SK-N-SH treated with all-trans-retinoic acid at 6 μM for 48 hours (cell line): ENCODE results near the gene C1R.

Experiments
- ATAC-seq: fragments of 200-7000 bp; cut with Tn5 transposase; 3 replicates; pipeline ENCODE4 v1.9.1; 2020; ENCODE audit warnings: mild to moderate bottlenecking, moderate library complexity
- ARNTL ChIP-seq: fragments of 450-650 bp; formaldehyde crosslinking; IDR thresholded peaks from 2 replicates; pipeline ENCODE4 v1.5.0; 2020; ENCODE audit warnings: low read depth, mild to moderate bottlenecking, moderate library complexity, borderline replicate concordance
- CSRNP3 ChIP-seq: fragments of 250-450 bp; sonication (Bioruptor Pico); IDR thresholded peaks from 2 replicates; pipeline ENCODE4 v1.5.1; 2021; ENCODE audit warnings: mild to moderate bottlenecking, moderate library complexity
- ESRRG ChIP-seq: fragments of 250-450 bp; sonication (Bioruptor Pico); IDR thresholded peaks from 2 replicates; pipeline ENCODE4 v1.6.1; 2021; ENCODE audit warnings: mild to moderate bottlenecking
- GLIS3 ChIP-seq: fragments of 250-450 bp; sonication (Bioruptor Pico); IDR thresholded peaks from 2 replicates; pipeline ENCODE4 v1.5.0; 2020; ENCODE audit warnings: mild to moderate bottlenecking, moderate library complexity
- ISL1 ChIP-seq: fragments of 250-450 bp; sonication (Bioruptor Pico); IDR thresholded peaks from 2 replicates; pipeline ENCODE4 v2.1.2; 2022; ENCODE audit warnings: mild to moderate bottlenecking, moderate library complexity
- OSR1 ChIP-seq: fragments of 250-450 bp; sonication (Bioruptor Pico); IDR thresholded peaks from 2 replicates; pipeline ENCODE4 v1.8.0; 2022; ENCODE audit warnings: moderate library complexity, mild to moderate bottlenecking, inconsistent platforms
- POU6F1 ChIP-seq: fragments of 250-450 bp; sonication (Bioruptor Pico); IDR thresholded peaks from 2 replicates; pipeline ENCODE4 v1.8.0; 2021; ENCODE audit warnings: low read depth, mild to moderate bottlenecking, moderate library complexity, borderline replicate concordance
- PPARA ChIP-seq: fragments of 250-450 bp; sonication (Bioruptor Pico); IDR thresholded peaks from 2 replicates; pipeline ENCODE4 v1.5.0; 2020; ENCODE audit warnings: mild to moderate bottlenecking, borderline replicate concordance
- RARB ChIP-seq: fragments of 250-450 bp; sonication (Bioruptor Pico); IDR thresholded peaks from 2 replicates; pipeline ENCODE4 v1.8.0; 2021; ENCODE audit warnings: mild to moderate bottlenecking, moderate library complexity
- SNAI2 ChIP-seq: fragments of 250-450 bp; sonication (Bioruptor Pico); IDR thresholded peaks from 2 replicates; pipeline ENCODE4 v1.5.0; 2020; ENCODE audit warnings: mild to moderate bottlenecking, moderate library complexity
- TCF4 ChIP-seq: fragments of 250-450 bp; sonication (Bioruptor Pico); IDR thresholded peaks from 2 replicates; pipeline ENCODE4 v1.8.0; 2021; ENCODE audit warnings: mild to moderate bottlenecking, moderate library complexity, borderline replicate concordance
- TOX ChIP-seq: fragments of 250-450 bp; sonication (Bioruptor Pico); IDR thresholded peaks from 2 replicates; pipeline ENCODE4 v1.8.0; 2021; ENCODE audit warnings: mild to moderate bottlenecking, moderate library complexity, borderline replicate concordance
- TSHZ2 ChIP-seq: fragments of 250-450 bp; sonication (Bioruptor Pico); IDR thresholded peaks from 2 replicates; pipeline ENCODE4 v1.5.0; 2020; ENCODE audit warnings: mild to moderate bottlenecking, moderate library complexity
- ZC3H10 ChIP-seq: fragments of 250-450 bp; sonication (Bioruptor Pico); IDR thresholded peaks from 2 replicates; pipeline ENCODE4 v1.5.1; 2021; ENCODE audit warnings: mild to moderate bottlenecking, moderate library complexity
- ZFP3 ChIP-seq: fragments of 250-450 bp; sonication (Bioruptor Pico); IDR thresholded peaks from 2 replicates; pipeline ENCODE4 v1.5.0; 2020; ENCODE audit warnings: mild to moderate bottlenecking, moderate library complexity
- ZFP30 ChIP-seq: fragments of 450-650 bp; formaldehyde crosslinking; IDR thresholded peaks from 2 replicates; pipeline ENCODE4 v1.5.0; 2022; ENCODE audit warnings: mild to moderate bottlenecking, moderate library complexity
- ZNF565 ChIP-seq: fragments of 450-650 bp; formaldehyde crosslinking; conservative IDR thresholded peaks from 2 replicates; pipeline ENCODE4 v1.5.0; 2020; ENCODE audit warnings: low read depth, mild to moderate bottlenecking, moderate library complexity
- ZNF70 ChIP-seq: fragments of 450-650 bp; formaldehyde crosslinking; IDR thresholded peaks from 2 replicates; pipeline ENCODE4 v1.5.0; 2020; ENCODE audit warnings: mild to moderate bottlenecking, moderate library complexity
- ZNF8 ChIP-seq: fragments of 450-650 bp; formaldehyde crosslinking; IDR thresholded peaks from 2 replicates; pipeline ENCODE4 v1.5.0; 2020; ENCODE audit warnings: mild to moderate bottlenecking, moderate library complexity
- TF ChIP-seq, protein P1 (sequence below): fragments of 250-450 bp; sonication (Bioruptor Pico); IDR thresholded peaks from 2 replicates; pipeline ENCODE4 v1.5.1; 2020; ENCODE audit warnings: low read depth, mild to moderate bottlenecking, moderate library complexity

C1R gene

GRCh38 chr12:7090222-7090998, 1.8 kb downstream of the C1R start:
- no peak for ATAC-seq
- TF ChIP-seq ZNF8 (CRISPR knock-in tag) (no peak), GLIS3 (CRISPR knock-in tag) (no peak), POU6F1 (CRISPR knock-in tag) (no peak)

DNA sequence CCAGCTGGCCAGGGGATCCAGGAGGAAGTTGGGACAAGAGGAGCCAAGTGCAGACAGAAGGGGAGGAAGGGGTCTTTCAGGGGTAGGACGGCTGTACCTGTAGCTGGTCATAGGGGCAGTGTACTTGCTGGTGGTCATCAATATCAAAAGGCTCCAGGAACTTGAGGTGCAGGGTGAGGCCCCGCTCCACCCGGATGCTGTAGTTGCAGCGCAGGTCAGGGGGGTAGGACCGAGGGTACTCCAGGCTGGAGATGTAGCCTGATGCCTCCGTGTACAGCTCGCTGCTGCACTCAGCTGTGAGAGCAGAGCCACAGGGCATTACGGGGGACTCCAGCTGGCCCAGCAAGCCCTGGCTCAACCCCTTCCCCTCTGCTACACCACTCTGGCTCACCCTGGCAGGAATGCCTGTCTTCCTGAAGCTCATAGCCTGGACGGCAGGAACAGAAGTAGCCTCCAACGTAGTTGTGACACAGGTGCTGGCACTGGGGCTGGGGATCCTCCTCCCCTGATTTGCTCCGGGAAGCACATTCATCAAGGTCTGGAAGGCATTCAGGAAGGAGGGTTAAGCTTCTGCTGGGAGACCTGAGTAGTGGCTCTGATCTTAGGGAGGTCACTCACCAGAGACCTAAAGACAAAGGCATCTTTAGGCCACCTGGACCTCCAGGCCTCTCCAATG, 2.9 kb downstream of the C1R start:
- no peak for TF ChIP-seq SNAI2 (CRISPR knock-in tag)
- TF ChIP-seq, all 23 proteins: peak for 0
- no peak for ATAC-seq

- TF ChIP-seq ARNTL (CRISPR knock-in tag): no peak
- no peak for ATAC-seq
Measured at GRCh38 chr12:7083125-7083524, 9.1 kb downstream of the C1R start.

- TF ChIP-seq RARB (CRISPR knock-in tag): no peak
- TF ChIP-seq ARNTL (CRISPR knock-in tag): no peak
- TF ChIP-seq ZC3H10 (CRISPR knock-in tag): no peak
- no peak for TF ChIP-seq TSHZ2 (CRISPR knock-in tag)
- no peak for TF ChIP-seq ISL1
- no peak for TF ChIP-seq POU6F1 (CRISPR knock-in tag)
- TF ChIP-seq, protein P1, sequence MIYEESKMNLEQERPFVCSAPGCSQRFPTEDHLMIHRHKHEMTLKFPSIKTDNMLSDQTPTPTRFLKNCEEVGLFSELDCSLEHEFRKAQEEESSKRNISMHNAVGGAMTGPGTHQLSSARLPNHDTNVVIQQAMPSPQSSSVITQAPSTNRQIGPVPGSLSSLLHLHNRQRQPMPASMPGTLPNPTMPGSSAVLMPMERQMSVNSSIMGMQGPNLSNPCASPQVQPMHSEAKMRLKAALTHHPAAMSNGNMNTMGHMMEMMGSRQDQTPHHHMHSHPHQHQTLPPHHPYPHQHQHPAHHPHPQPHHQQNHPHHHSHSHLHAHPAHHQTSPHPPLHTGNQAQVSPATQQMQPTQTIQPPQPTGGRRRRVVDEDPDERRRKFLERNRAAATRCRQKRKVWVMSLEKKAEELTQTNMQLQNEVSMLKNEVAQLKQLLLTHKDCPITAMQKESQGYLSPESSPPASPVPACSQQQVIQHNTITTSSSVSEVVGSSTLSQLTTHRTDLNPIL (CRISPR knock-in tag): no peak
- no peak for TF ChIP-seq PPARA (CRISPR knock-in tag)
- TF ChIP-seq CSRNP3 (CRISPR knock-in tag): no peak
- TF ChIP-seq ESRRG (CRISPR knock-in tag): no peak
- TF ChIP-seq ZNF70: no peak
- no peak for TF ChIP-seq SNAI2 (CRISPR knock-in tag)
- TF ChIP-seq GLIS3 (CRISPR knock-in tag): no peak
- no peak for TF ChIP-seq ZFP30
- TF ChIP-seq TOX (CRISPR knock-in tag): no peak
- TF ChIP-seq OSR1 (CRISPR knock-in tag): no peak
- no peak for TF ChIP-seq TCF4 (CRISPR knock-in tag)
- no peak for TF ChIP-seq ZNF565
- no peak for TF ChIP-seq ZFP3 (CRISPR knock-in tag)
- ATAC-seq: no peak
Measured at GRCh38 chr12:7081037-7081436, 11.2 kb downstream of the C1R start.
